ENCODE results near the gene COL8A2. TPM values are rescaled to one million over a fixed set of nuclear protein-coding genes. Genes with fewer than 3 reads are reported as not detected.

Gene COL8A2
- polyA plus RNA-seq, 6 donors from 2014 or later = 0.10 to 0.25 (median 0.19) TPM; not detected in 3

GRCh38 chr1:36143424-36143823, 18.4 kb upstream of the COL8A2 start:
- Mint-ChIP-seq H3K36me3 (peaks cover 0 to 8% of the 10 kb centered on the region in 2 donors), H3K27ac (peak overlapping the region in 1 of 6 donors; percentile 7), H3K27me3 (no peaks in the 10 kb centered on the region), H3K4me3 (peak overlapping the region in 1 of 8 donors; percentile 29), H3K9me3 (no peaks in the 10 kb centered on the region), H3K4me1 (peaks cover 11 to 41% (median 29%) of the 10 kb centered on the region in 3 donors)
- ATAC-seq (ENCODE audit: low read depth in 2 of 2) (no peak), DNase-seq (no peak)

GRCh38 chr1:36142121-36142520, 17.1 kb upstream of the COL8A2 start:
- ATAC-seq (ENCODE audit: low read depth in 2 of 2) = no peak
- no peaks in the 10 kb centered on the region for H3K9me3 Mint-ChIP-seq
- peaks cover 0 to 8% of the 10 kb centered on the region in 2 donors for H3K36me3 Mint-ChIP-seq
- no peak overlapping the region for H3K4me3 Mint-ChIP-seq
- no peak for DNase-seq
- peaks cover 3 to 30% (median 18%) of the 10 kb centered on the region in 3 donors for H3K4me1 Mint-ChIP-seq
- peak overlapping the region in 1 of 6 donors; percentile 80 for H3K27ac Mint-ChIP-seq
- H3K27me3 Mint-ChIP-seq = no peaks in the 10 kb centered on the region

- H3K27ac Mint-ChIP-seq = no peak overlapping the region
- H3K9me3 Mint-ChIP-seq = no peaks in the 10 kb centered on the region
- H3K4me3 Mint-ChIP-seq = no peak overlapping the region
- DNase-seq = no peak
- H3K4me1 Mint-ChIP-seq = peaks cover 3 to 25% (median 13%) of the 10 kb centered on the region in 3 donors
- H3K27me3 Mint-ChIP-seq = no peaks in the 10 kb centered on the region
- peaks cover 0 to 8% of the 10 kb centered on the region in 2 donors for H3K36me3 Mint-ChIP-seq
- ATAC-seq (ENCODE audit: low read depth in 2 of 2) = no peak
Measured at GRCh38 chr1:36139521-36139920, 14.5 kb upstream of the COL8A2 start.

- Mint-ChIP-seq H3K9me3 (no peaks in the 10 kb centered on the region), H3K27me3 (no peaks in the 10 kb centered on the region), H3K27ac (no peak overlapping the region), H3K4me3 (no peak overlapping the region), H3K4me1 (peaks cover 0 to 21% (median 7%) of the 10 kb centered on the region in 3 donors), H3K36me3 (peaks cover 0 to 8% of the 10 kb centered on the region in 2 donors)
- ATAC-seq (ENCODE audit: low read depth in 2 of 2) (no peak), DNase-seq (no peak)
Measured at GRCh38 chr1:36137776-36138175, 12.8 kb upstream of the COL8A2 start.

GRCh38 chr1:36137226-36137625, 12.2 kb upstream of the COL8A2 start:
- no peak overlapping the region for H3K4me3 Mint-ChIP-seq
- ATAC-seq (ENCODE audit: low read depth in 2 of 2) (no peak), DNase-seq (no peak)
- H3K36me3 Mint-ChIP-seq = peaks cover 0 to 8% of the 10 kb centered on the region in 2 donors
- no peaks in the 10 kb centered on the region for H3K9me3 Mint-ChIP-seq
- no peaks in the 10 kb centered on the region for H3K27me3 Mint-ChIP-seq
- H3K27ac Mint-ChIP-seq = peak overlapping the region in 2 of 6 donors; percentile 54 to 76
- peaks cover 0 to 18% (median 7%) of the 10 kb centered on the region in 3 donors for H3K4me1 Mint-ChIP-seq

GRCh38 chr1:36136535-36136934, 11.5 kb upstream of the COL8A2 start:
- H3K36me3 Mint-ChIP-seq = peaks cover 0 to 8% of the 10 kb centered on the region in 2 donors
- no peaks in the 10 kb centered on the region for H3K27me3 Mint-ChIP-seq
- H3K27ac Mint-ChIP-seq = peak overlapping the region in 1 of 6 donors; percentile 41
- no peak for DNase-seq
- H3K4me1 Mint-ChIP-seq = peaks cover 0 to 11% (median 7%) of the 10 kb centered on the region in 3 donors
- no peak overlapping the region for H3K4me3 Mint-ChIP-seq
- ATAC-seq (ENCODE audit: low read depth in 2 of 2) = no peak
- no peaks in the 10 kb centered on the region for H3K9me3 Mint-ChIP-seq

GRCh38 chr1:36135796-36136195, 10.8 kb upstream of the COL8A2 start:
- Mint-ChIP-seq H3K27me3 (no peaks in the 10 kb centered on the region), H3K4me1 (peaks cover 0 to 7% (median 5%) of the 10 kb centered on the region in 3 donors), H3K9me3 (no peaks in the 10 kb centered on the region), H3K4me3 (no peak overlapping the region), H3K27ac (peak overlapping the region in 3 of 6 donors; percentile 16 to 73 (median 57)), H3K36me3 (peaks cover 0 to 8% of the 10 kb centered on the region in 2 donors)
- no peak for DNase-seq
- ATAC-seq (ENCODE audit: low read depth in 2 of 2) = no peak

- Mint-ChIP-seq H3K9me3 (no peaks in the 10 kb centered on the region), H3K27ac (peak overlapping the region in 3 of 6 donors; percentile 18 to 73 (median 66)), H3K36me3 (peaks cover 0 to 8% of the 10 kb centered on the region in 2 donors), H3K27me3 (no peaks in the 10 kb centered on the region), H3K4me1 (peaks cover 0 to 2% (median 0%) of the 10 kb centered on the region in 3 donors), H3K4me3 (no peak overlapping the region)
- ATAC-seq (ENCODE audit: low read depth in 2 of 2) = no peak
- DNase-seq = no peak
Measured at GRCh38 chr1:36135330-36135667, 10.3 kb upstream of the COL8A2 start.

- ATAC-seq (ENCODE audit: low read depth in 2 of 2) (peak; percentile 41 to 51), DNase-seq (peak; percentile 20)
- Mint-ChIP-seq H3K9me3 (no peaks in the 10 kb centered on the region), H3K27ac (peak overlapping the region in 4 of 6 donors; percentile 8 to 78 (median 54)), H3K27me3 (no peaks in the 10 kb centered on the region), H3K4me1 (no peaks in the 10 kb centered on the region), H3K36me3 (peaks cover 0 to 5% of the 10 kb centered on the region in 2 donors), H3K4me3 (no peak overlapping the region)
Measured at GRCh38 chr1:36134505-36135329, 9.7 kb upstream of the COL8A2 start.

- Mint-ChIP-seq H3K27ac (peak overlapping the region in 2 of 6 donors; percentile 58 to 78), H3K27me3 (no peaks in the 10 kb centered on the region), H3K36me3 (no peaks in the 10 kb centered on the region), H3K4me3 (no peak overlapping the region), H3K4me1 (no peaks in the 10 kb centered on the region), H3K9me3 (no peaks in the 10 kb centered on the region)
- no peak for DNase-seq
- ATAC-seq (ENCODE audit: low read depth in 2 of 2) = no peak
Measured at GRCh38 chr1:36134031-36134430, 9.0 kb upstream of the COL8A2 start.

- Mint-ChIP-seq H3K4me3 (no peak overlapping the region), H3K27me3 (no peaks in the 10 kb centered on the region), H3K36me3 (no peaks in the 10 kb centered on the region), H3K9me3 (no peaks in the 10 kb centered on the region), H3K27ac (peak overlapping the region in 1 of 6 donors; percentile 39), H3K4me1 (no peaks in the 10 kb centered on the region)
- ATAC-seq (ENCODE audit: low read depth in 2 of 2) = no peak
- DNase-seq = no peak
Measured at GRCh38 chr1:36133484-36133883, 8.5 kb upstream of the COL8A2 start.

GRCh38 chr1:36132029-36132428, 7.0 kb upstream of the COL8A2 start:
- no peaks in the 10 kb centered on the region for H3K36me3 Mint-ChIP-seq
- no peaks in the 10 kb centered on the region for H3K4me1 Mint-ChIP-seq
- peaks cover 0 to 1% (median 0%) of the 10 kb centered on the region in 7 donors for H3K9me3 Mint-ChIP-seq
- no peak for ATAC-seq (ENCODE audit: low read depth in 2 of 2)
- no peak overlapping the region for H3K4me3 Mint-ChIP-seq
- no peak for DNase-seq
- H3K27ac Mint-ChIP-seq = no peak overlapping the region
- peaks cover 0 to under 1% (median 0%) of the 10 kb centered on the region in 3 donors for H3K27me3 Mint-ChIP-seq

- peaks cover 0 to 1% (median 0%) of the 10 kb centered on the region in 7 donors for H3K9me3 Mint-ChIP-seq
- no peaks in the 10 kb centered on the region for H3K36me3 Mint-ChIP-seq
- ATAC-seq (ENCODE audit: low read depth in 2 of 2) = no peak
- H3K4me1 Mint-ChIP-seq = peaks cover 21 to 23% (median 22%) of the 10 kb centered on the region in 3 donors
- no peak for DNase-seq
- H3K27ac Mint-ChIP-seq = no peak overlapping the region
- H3K27me3 Mint-ChIP-seq = peaks cover 0 to 26% (median 21%) of the 10 kb centered on the region in 3 donors
- H3K4me3 Mint-ChIP-seq = no peak overlapping the region
Measured at GRCh38 chr1:36128905-36129206, 3.8 kb upstream of the COL8A2 start.

Measured in naive B cell (primary cell).